Neural progenitor cell (in vitro differentiated cells): Measurements from ENCODE around the gene NPIPB6. TPM values are rescaled to one million over a fixed set of nuclear protein-coding genes. Genes with fewer than 3 reads are reported as not detected.
"Not testable (repeated sequence)": the region's sequence is repeated elsewhere in the genome, so short reads cannot be mapped to it uniquely, and the experiment has no call there.

Experiments
- DNase-seq: peaks from one replicate; pipeline ENCODE4 v3.0.0-alpha.2; 2016; ENCODE audit warnings: low spot score
- H2AFZ ChIP-seq: fragments of 200-600 bp; sonication (generic); replicated peaks from 2 replicates; pipeline ENCODE4 v1.6.1; 2016; ENCODE audit warnings: antibody characterized with exemption
- H3F3A ChIP-seq: fragments of 200-600 bp; sonication (generic); 2 replicates; pipeline ENCODE4 v1.6.1; 2016; ENCODE audit warnings: antibody characterized with exemption, low read depth
- H3K27ac ChIP-seq: fragments of 200-600 bp; sonication (generic); 2 replicates; pipeline ENCODE4 v1.5.1; 2016; ENCODE audit warnings: mild to moderate bottlenecking
- H3K27me3 ChIP-seq: fragments of 200-600 bp; sonication (generic); 2 replicates; pipeline ENCODE4 v1.6.1; 2016; ENCODE audit warnings: mild to moderate bottlenecking, moderate library complexity
- H3K36me3 ChIP-seq: fragments of 200-600 bp; sonication (generic); 2 replicates; pipeline ENCODE4 v1.5.1; 2016
- H3K4me1 ChIP-seq: fragments of 200-600 bp; sonication (generic); 2 replicates; pipeline ENCODE4 v1.6.1; 2016; ENCODE audit warnings: mixed run types
- H3K4me2 ChIP-seq: fragments of 200-600 bp; sonication (generic); 2 replicates; pipeline ENCODE4 v1.6.1; 2016
- H3K4me3 ChIP-seq: fragments of 200-600 bp; sonication (generic); 2 replicates; pipeline ENCODE4 v1.5.1; 2016
- H3K79me2 ChIP-seq: fragments of 200-600 bp; sonication (generic); 2 replicates; pipeline ENCODE4 v1.6.1; 2016; ENCODE audit warnings: low read depth
- H3K9ac ChIP-seq: fragments of 200-600 bp; sonication (generic); 2 replicates; pipeline ENCODE4 v1.6.1; 2016
- H3K9me3 ChIP-seq: fragments of 200-600 bp; sonication (generic); 2 replicates; pipeline ENCODE4 v1.5.1; 2016; ENCODE audit warnings: low read depth
- H4K20me1 ChIP-seq: fragments of 200-600 bp; sonication (generic); 2 replicates; pipeline ENCODE4 v1.6.1; 2016; ENCODE audit warnings: low read depth
- H3K27ac Mint-ChIP-seq: 3 replicates; pipeline ENCODE4 v1.8.0; 2021; ENCODE audit warnings: mixed read lengths
- H3K27me3 Mint-ChIP-seq: 2 replicates; pipeline ENCODE4 v1.8.0; 2022; ENCODE audit warnings: low read depth, mild to moderate bottlenecking, inconsistent platforms, moderate library complexity, mixed read lengths; ENCODE audit not compliant: insufficient read depth
- H3K36me3 Mint-ChIP-seq: 3 replicates; pipeline ENCODE4 v1.8.0; 2021; ENCODE audit warnings: mixed read lengths
- H3K4me1 Mint-ChIP-seq: 3 replicates; pipeline ENCODE4 v1.8.0; 2021; ENCODE audit warnings: mixed read lengths
- H3K4me3 Mint-ChIP-seq: 3 replicates; pipeline ENCODE4 v1.8.0; 2021; ENCODE audit warnings: mild to moderate bottlenecking, moderate library complexity, mixed read lengths
- H3K9me3 Mint-ChIP-seq: 3 replicates; pipeline ENCODE4 v1.8.0; 2020; ENCODE audit warnings: mixed read lengths
- CTCF ChIP-seq: fragments of 200-600 bp; sonication (generic); IDR thresholded peaks from 2 replicates; pipeline ENCODE4 v1.5.1; 2017; ENCODE audit warnings: antibody characterized with exemption, mild to moderate bottlenecking
- EZH2 ChIP-seq: fragments of 200-600 bp; sonication (generic); IDR thresholded peaks from 2 replicates; pipeline ENCODE4 v1.6.1; 2017; ENCODE audit warnings: antibody characterized with exemption, mild to moderate bottlenecking, moderate library complexity
- EZH2phosphoT487 ChIP-seq: fragments of 200-600 bp; sonication (generic); IDR thresholded peaks from 2 replicates; pipeline ENCODE4 v1.6.1; 2017; ENCODE audit warnings: antibody characterized with exemption
- total RNA-seq: library from RNA; depleted of rRNA; stranded (reverse); fragments of >200 nt; gene quantifications from 2 replicates; pipeline ENCODE4 v1.2.3, GENCODE V29; 2015; ENCODE audit warnings: low replicate concordance

NPIPB6 gene
- total RNA-seq, 1 donor from 2014 or later: 6.2 TPM

DNA sequence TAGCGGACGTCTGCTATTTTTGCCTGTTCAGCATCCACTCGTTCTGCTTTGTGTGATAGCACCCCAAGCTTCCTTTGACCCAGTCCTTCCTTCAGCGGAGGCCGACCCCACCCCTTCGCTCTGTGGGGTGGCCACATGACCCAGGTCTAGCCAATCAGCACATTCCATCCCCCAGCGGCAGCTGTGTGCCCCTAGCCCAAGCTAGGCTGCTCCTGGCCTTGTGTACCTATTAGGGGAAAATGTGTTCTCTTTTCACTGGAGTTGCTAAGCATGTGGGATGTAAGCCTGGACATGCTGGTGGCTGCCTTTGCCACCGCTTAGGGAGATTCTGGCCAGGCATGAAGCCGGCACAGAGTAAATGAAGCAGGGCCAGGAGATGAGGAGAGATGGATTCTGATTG is 33.1 kb downstream of the NPIPB6 start:
- H3K4me1 Mint-ChIP-seq, H3K27me3 ChIP-seq, H3K4me1 ChIP-seq, H4K20me1 ChIP-seq, H3K4me3 Mint-ChIP-seq, H3K79me2 ChIP-seq, H3K4me3 ChIP-seq, H3K9ac ChIP-seq, H3K27ac ChIP-seq, H3K36me3 ChIP-seq, H3K36me3 Mint-ChIP-seq, H3K9me3 Mint-ChIP-seq, H3K27ac Mint-ChIP-seq, H3K4me2 ChIP-seq, H3K9me3 ChIP-seq, H3F3A ChIP-seq, H3K27me3 Mint-ChIP-seq: not testable (repeated sequence)
- DNase-seq: peak; percentile 71
- peak overlapping the region; percentile 91 for H2AFZ ChIP-seq

- Histone ChIP-seq H3K27me3 (no peaks in the 10 kb centered on the region), H4K20me1 (no peaks in the 10 kb centered on the region), H3K4me3 (no peak overlapping the region), H3K9ac (no peak overlapping the region), H3K9me3 (no peaks in the 10 kb centered on the region), H3F3A (no peaks in the 10 kb centered on the region), H2AFZ (no peak overlapping the region), H3K4me2 (no peak overlapping the region), H3K36me3 (no peaks in the 10 kb centered on the region), H3K27ac (no peak overlapping the region), H3K79me2 (no peaks in the 10 kb centered on the region), H3K4me1 (no peaks in the 10 kb centered on the region)
- TF ChIP-seq EZH2 (no peak), CTCF (peak; percentile 81)
- H3K4me1 Mint-ChIP-seq: peaks cover 2% of the 10 kb centered on the region
- H3K27ac Mint-ChIP-seq: no peak overlapping the region
- H3K9me3 Mint-ChIP-seq: no peaks in the 10 kb centered on the region
- no peaks in the 10 kb centered on the region for H3K36me3 Mint-ChIP-seq
- no peak overlapping the region for H3K4me3 Mint-ChIP-seq
- no peaks in the 10 kb centered on the region for H3K27me3 Mint-ChIP-seq
- DNase-seq: peak; percentile 81
Measured at GRCh38 chr16:28326881-28327610, 36.3 kb downstream of the NPIPB6 start.

GRCh38 chr16:28324887-28325279 is 38.4 kb downstream of the NPIPB6 start:
- Mint-ChIP-seq H3K4me1 (peaks cover 2% of the 10 kb centered on the region), H3K27ac (no peak overlapping the region), H3K9me3 (no peaks in the 10 kb centered on the region), H3K4me3 (no peak overlapping the region), H3K27me3 (peaks cover 4% of the 10 kb centered on the region), H3K36me3 (no peaks in the 10 kb centered on the region)
- Histone ChIP-seq H3K9me3 (no peaks in the 10 kb centered on the region), H3K9ac (no peak overlapping the region), H4K20me1 (no peaks in the 10 kb centered on the region), H3K79me2 (no peaks in the 10 kb centered on the region), H3K4me3 (no peak overlapping the region), H3K4me2 (no peak overlapping the region), H3F3A (no peaks in the 10 kb centered on the region), H3K27me3 (no peaks in the 10 kb centered on the region), H3K36me3 (no peaks in the 10 kb centered on the region), H2AFZ (no peak overlapping the region), H3K27ac (no peak overlapping the region), H3K4me1 (no peaks in the 10 kb centered on the region)
- TF ChIP-seq EZH2: no peak
- TF ChIP-seq EZH2phosphoT487: no peak
- TF ChIP-seq CTCF: no peak
- DNase-seq: no peak

DNA sequence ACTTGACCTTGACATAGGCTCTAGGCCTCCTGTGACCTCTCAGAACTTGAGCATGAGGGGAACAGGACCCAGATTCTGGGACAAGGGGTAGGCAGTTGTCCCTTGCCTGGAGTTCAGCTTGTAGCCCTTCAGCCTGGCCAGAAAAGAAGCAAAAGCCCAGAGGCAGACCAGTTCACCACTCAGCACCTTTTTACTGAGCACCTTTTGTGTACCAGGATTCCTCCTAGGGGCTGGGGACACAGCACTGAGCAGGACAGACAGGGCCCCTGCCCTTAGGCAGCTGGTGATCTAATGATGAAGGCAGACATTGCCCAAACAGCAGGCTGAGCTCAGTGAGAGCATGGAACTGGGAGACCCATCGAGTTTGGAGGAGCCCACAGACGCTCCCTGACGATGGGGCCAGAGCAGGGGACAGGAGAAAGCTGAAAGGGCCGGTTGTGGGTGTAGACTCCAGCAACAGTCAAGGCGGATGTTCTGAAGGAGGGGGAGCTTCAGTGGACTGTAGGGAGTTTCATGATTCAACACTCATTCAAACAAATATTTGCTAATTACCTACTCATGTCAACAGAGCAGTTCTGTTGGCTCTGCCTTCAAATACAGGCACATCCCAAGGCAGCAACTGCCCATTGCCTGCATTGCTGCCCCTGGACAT is 38.9 kb downstream of the NPIPB6 start:
- no peak for TF ChIP-seq CTCF
- H3K4me3 Mint-ChIP-seq: no peak overlapping the region
- H3K9me3 ChIP-seq: no peaks in the 10 kb centered on the region
- no peak overlapping the region for H2AFZ ChIP-seq
- peaks cover 4% of the 10 kb centered on the region for H3K27me3 Mint-ChIP-seq
- peaks cover under 1% of the 10 kb centered on the region for H4K20me1 ChIP-seq
- no peaks in the 10 kb centered on the region for H3K27me3 ChIP-seq
- no peaks in the 10 kb centered on the region for H3K79me2 ChIP-seq
- H3K27ac ChIP-seq: no peak overlapping the region
- H3K4me1 Mint-ChIP-seq: peaks cover 2% of the 10 kb centered on the region
- DNase-seq: no peak
- H3K4me1 ChIP-seq: no peaks in the 10 kb centered on the region
- H3K4me2 ChIP-seq: no peak overlapping the region
- H3K27ac Mint-ChIP-seq: no peak overlapping the region
- H3K9me3 Mint-ChIP-seq: no peaks in the 10 kb centered on the region
- no peaks in the 10 kb centered on the region for H3K36me3 ChIP-seq
- no peak overlapping the region for H3K4me3 ChIP-seq
- H3K9ac ChIP-seq: no peak overlapping the region
- no peaks in the 10 kb centered on the region for H3F3A ChIP-seq
- H3K36me3 Mint-ChIP-seq: peaks cover 3% of the 10 kb centered on the region
